Glutamatergic neuron (in vitro differentiated cells): ENCODE data around the gene FASTK. TPM values are rescaled to one million over a fixed set of nuclear protein-coding genes. Genes with fewer than 3 reads are reported as not detected.

Experiments used
- DNase-seq: peaks from one replicate; pipeline ENCODE4 v3.0.0; 2022
- H3K27ac Mint-ChIP-seq: one replicate; pipeline ENCODE4 v1.8.0; 2020; ENCODE audit warnings: mild to moderate bottlenecking, mixed read lengths, inconsistent platforms; ENCODE audit not compliant: unreplicated experiment
- H3K27me3 Mint-ChIP-seq: one replicate; pipeline ENCODE4 v1.8.0; 2020; ENCODE audit warnings: mild to moderate bottlenecking, moderate library complexity, mixed read lengths, inconsistent platforms; ENCODE audit not compliant: unreplicated experiment
- H3K36me3 Mint-ChIP-seq: one replicate; pipeline ENCODE4 v1.8.0; 2020; ENCODE audit warnings: mild to moderate bottlenecking, mixed read lengths, inconsistent platforms; ENCODE audit not compliant: unreplicated experiment
- H3K4me1 Mint-ChIP-seq: one replicate; pipeline ENCODE4 v1.8.0; 2020; ENCODE audit warnings: mild to moderate bottlenecking, low read depth, mixed read lengths, inconsistent platforms; ENCODE audit not compliant: unreplicated experiment
- H3K4me3 Mint-ChIP-seq: one replicate; pipeline ENCODE4 v1.8.0; 2020; ENCODE audit warnings: mild to moderate bottlenecking, mixed read lengths, inconsistent platforms; ENCODE audit not compliant: unreplicated experiment
- H3K9me3 Mint-ChIP-seq: one replicate; pipeline ENCODE4 v1.8.0; 2020; ENCODE audit warnings: mild to moderate bottlenecking, moderate library complexity, mixed read lengths, inconsistent platforms; ENCODE audit not compliant: unreplicated experiment
- CTCF ChIP-seq: fragments of 200-600 bp; sonication (generic); IDR thresholded peaks from one replicate; pipeline ENCODE4 v1.5.0; 2021; ENCODE audit not compliant: partially characterized antibody, unreplicated experiment
- total RNA-seq: library from RNA; stranded (reverse); fragmentation: NEBNext Ultra II Directional; extraction: Animal tissue kit (Norgen Biotek cat#: 25700); gene quantifications from one replicate; pipeline ENCODE4 v1.2.1, GENCODE V29; 2021; ENCODE audit not compliant: unreplicated experiment

Gene FASTK
- total RNA-seq, 1 donor from 2014 or later: 64.7 TPM

GRCh38 chr7:151095828-151096475 is 15.3 kb upstream of the FASTK start:
- Mint-ChIP-seq H3K4me3 (peak overlapping the region; percentile 52), H3K4me1 (peaks cover 49% of the 10 kb centered on the region), H3K9me3 (peaks cover 5% of the 10 kb centered on the region), H3K27ac (peak overlapping the region; percentile 84), H3K36me3 (no peaks in the 10 kb centered on the region), H3K27me3 (peaks cover 9% of the 10 kb centered on the region)
- no peak for TF ChIP-seq CTCF
- DNase-seq: no peak

- Mint-ChIP-seq H3K9me3 (peaks cover 5% of the 10 kb centered on the region), H3K27ac (no peak overlapping the region), H3K4me1 (peaks cover 48% of the 10 kb centered on the region), H3K36me3 (no peaks in the 10 kb centered on the region), H3K27me3 (peaks cover 9% of the 10 kb centered on the region), H3K4me3 (no peak overlapping the region)
- TF ChIP-seq CTCF: no peak
- DNase-seq: no peak
These were observed 14.7 kb upstream of the FASTK start for GRCh38 chr7:151095123-151095797.

GRCh38 chr7:151094675-151095074 is 14.1 kb upstream of the FASTK start:
- Mint-ChIP-seq H3K27ac (no peak overlapping the region), H3K9me3 (peaks cover 6% of the 10 kb centered on the region), H3K4me3 (no peak overlapping the region), H3K36me3 (no peaks in the 10 kb centered on the region), H3K27me3 (peaks cover 12% of the 10 kb centered on the region), H3K4me1 (peaks cover 47% of the 10 kb centered on the region)
- no peak for DNase-seq
- TF ChIP-seq CTCF: no peak

- DNase-seq: no peak
- Mint-ChIP-seq H3K4me3 (peak overlapping the region; percentile 81), H3K36me3 (peaks cover 5% of the 10 kb centered on the region), H3K9me3 (peaks cover 15% of the 10 kb centered on the region), H3K4me1 (peaks cover 49% of the 10 kb centered on the region), H3K27ac (no peak overlapping the region), H3K27me3 (peaks cover 19% of the 10 kb centered on the region)
- no peak for TF ChIP-seq CTCF
These were observed 13.1 kb upstream of the FASTK start for GRCh38 chr7:151093748-151094147.

GRCh38 chr7:151091988-151092387 is 11.4 kb upstream of the FASTK start:
- peaks cover 44% of the 10 kb centered on the region for H3K4me1 Mint-ChIP-seq
- no peak for DNase-seq
- H3K27me3 Mint-ChIP-seq: peaks cover 26% of the 10 kb centered on the region
- H3K9me3 Mint-ChIP-seq: peaks cover 26% of the 10 kb centered on the region
- peak overlapping the region; percentile 80 for H3K4me3 Mint-ChIP-seq
- no peak overlapping the region for H3K27ac Mint-ChIP-seq
- peaks cover 5% of the 10 kb centered on the region for H3K36me3 Mint-ChIP-seq
- TF ChIP-seq CTCF: no peak
